OCI-LY1 (cell line): Measurements from ENCODE around the gene UST.

Experiments
- EZH2 ChIP-seq: fragments of 200-600 bp; sonication (generic), shearing (Covaris generic); IDR thresholded peaks from 2 replicates; pipeline ENCODE4 v1.8.0; 2017; ENCODE audit warnings: borderline replicate concordance, mixed run types, mild to moderate bottlenecking, antibody characterized with exemption, low read length, moderate library complexity, mixed read lengths
- TF ChIP-seq, protein P1 (sequence below): fragments of 200-600 bp; sonication (generic), shearing (Covaris generic); IDR thresholded peaks from 2 replicates; pipeline ENCODE4 v1.5.1; 2017; ENCODE audit warnings: mild to moderate bottlenecking, antibody characterized with exemption, low read length, moderate library complexity, mixed read lengths

DNA sequence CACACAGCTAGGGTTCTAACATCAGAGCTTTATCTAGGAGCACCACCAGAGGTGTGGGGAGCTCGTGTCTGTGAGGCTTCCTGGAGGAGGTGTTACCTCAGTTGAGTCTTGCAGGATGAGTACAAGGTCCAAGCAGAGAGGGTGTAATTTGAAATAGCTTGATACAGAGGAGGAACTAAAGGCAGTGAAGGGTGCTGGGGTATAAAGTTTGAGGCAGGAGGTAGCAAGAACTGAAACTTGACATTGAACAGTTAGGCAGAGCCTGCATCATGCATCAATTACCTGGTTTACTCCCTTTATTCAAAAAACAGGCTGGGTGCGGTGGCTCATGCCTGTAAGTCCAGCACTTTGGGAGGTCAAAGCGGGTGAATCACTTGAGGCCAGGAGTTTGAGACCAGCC is 241.2 kb downstream of the UST start:
- TF ChIP-seq, protein P1, sequence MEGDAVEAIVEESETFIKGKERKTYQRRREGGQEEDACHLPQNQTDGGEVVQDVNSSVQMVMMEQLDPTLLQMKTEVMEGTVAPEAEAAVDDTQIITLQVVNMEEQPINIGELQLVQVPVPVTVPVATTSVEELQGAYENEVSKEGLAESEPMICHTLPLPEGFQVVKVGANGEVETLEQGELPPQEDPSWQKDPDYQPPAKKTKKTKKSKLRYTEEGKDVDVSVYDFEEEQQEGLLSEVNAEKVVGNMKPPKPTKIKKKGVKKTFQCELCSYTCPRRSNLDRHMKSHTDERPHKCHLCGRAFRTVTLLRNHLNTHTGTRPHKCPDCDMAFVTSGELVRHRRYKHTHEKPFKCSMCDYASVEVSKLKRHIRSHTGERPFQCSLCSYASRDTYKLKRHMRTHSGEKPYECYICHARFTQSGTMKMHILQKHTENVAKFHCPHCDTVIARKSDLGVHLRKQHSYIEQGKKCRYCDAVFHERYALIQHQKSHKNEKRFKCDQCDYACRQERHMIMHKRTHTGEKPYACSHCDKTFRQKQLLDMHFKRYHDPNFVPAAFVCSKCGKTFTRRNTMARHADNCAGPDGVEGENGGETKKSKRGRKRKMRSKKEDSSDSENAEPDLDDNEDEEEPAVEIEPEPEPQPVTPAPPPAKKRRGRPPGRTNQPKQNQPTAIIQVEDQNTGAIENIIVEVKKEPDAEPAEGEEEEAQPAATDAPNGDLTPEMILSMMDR, result no peak
- TF ChIP-seq EZH2, result no peak
